ENCODE results near the gene PLB1.

- TF ChIP-seq CTCF (IDR thresholded peaks at IDR 0.05; ENCODE audit: insufficient read depth, low read length): no peak
- TF ChIP-seq POLR2AphosphoS5 (IDR thresholded peaks at IDR 0.05; ENCODE audit: low read depth): no peak
- TF ChIP-seq REST (IDR thresholded peaks at IDR 0.05; ENCODE audit: insufficient replicate concordance, low read depth): no peak
These were observed 172.4 kb downstream of the PLB1 start for GRCh38 chr2:28668106-28668814.
